Neural cell (in vitro differentiated cells): ENCODE results near the gene PLEKHO2.

Source experiments
- EP300 ChIP-seq: fragments of 450-650 bp; conservative IDR thresholded peaks from 2 replicates; pipeline ENCODE4 v1.6.1; 2014; ENCODE audit warnings: antibody characterized with exemption, mild to moderate bottlenecking, moderate library complexity; ENCODE audit not compliant: poor library complexity, severe bottlenecking
- EZH2 ChIP-seq: fragments of 200-600, 300-800 bp; shearing (Covaris generic), sonication (generic); IDR thresholded peaks from 2 replicates; pipeline ENCODE4 v1.6.1; 2014; ENCODE audit warnings: antibody characterized with exemption, low read length, borderline replicate concordance, mild to moderate bottlenecking; ENCODE audit not compliant: insufficient read depth, poor library complexity, severe bottlenecking
- MXI1 ChIP-seq: fragments of 450-650 bp; conservative IDR thresholded peaks from 2 replicates; pipeline ENCODE4 v1.6.1; 2014; ENCODE audit warnings: antibody characterized with exemption, mild to moderate bottlenecking; ENCODE audit not compliant: poor library complexity, severe bottlenecking
- POLR2AphosphoS5 ChIP-seq: IDR thresholded peaks from 2 replicates; pipeline ENCODE4 v1.6.1; 2012
- SMC3 ChIP-seq: fragments of 450-650 bp; conservative IDR thresholded peaks from 2 replicates; pipeline ENCODE4 v1.6.1; 2014; ENCODE audit warnings: antibody characterized with exemption, mild to moderate bottlenecking, moderate library complexity; ENCODE audit not compliant: poor library complexity
- TAF1 ChIP-seq: IDR thresholded peaks from 2 replicates; pipeline ENCODE4 v1.6.1; 2012; ENCODE audit warnings: low read depth
- TF ChIP-seq, protein P1 (sequence below): fragments of 450-650 bp; IDR thresholded peaks from 2 replicates; pipeline ENCODE4 v1.5.1; 2014; ENCODE audit warnings: antibody characterized with exemption, mild to moderate bottlenecking, moderate library complexity; ENCODE audit not compliant: poor library complexity, severe bottlenecking
- TF ChIP-seq, protein P2 (sequence below): IDR thresholded peaks from 2 replicates; pipeline ENCODE4 v1.6.1; 2012; ENCODE audit warnings: borderline replicate concordance

DNA sequence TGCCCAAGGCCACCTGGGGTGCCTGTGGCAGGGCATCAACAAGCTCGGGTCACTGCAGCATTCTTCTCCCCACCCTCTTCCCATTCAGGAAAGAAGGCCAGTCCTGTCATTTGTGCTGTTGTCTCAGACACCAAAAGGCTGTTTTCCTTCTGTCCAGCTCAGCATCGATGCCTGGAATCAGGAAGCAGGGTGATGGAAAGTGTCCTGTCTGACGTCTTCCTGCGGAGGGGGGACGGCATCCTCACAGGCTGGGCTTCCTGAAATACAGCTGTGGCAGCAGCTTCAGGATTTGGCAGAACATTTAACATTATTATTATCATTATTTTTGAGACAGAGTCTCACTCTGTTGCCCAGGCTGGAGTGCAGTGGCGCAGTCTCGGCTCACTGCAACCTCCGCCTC is 37.0 kb downstream of the PLEKHO2 start:
- TF ChIP-seq, protein P1, sequence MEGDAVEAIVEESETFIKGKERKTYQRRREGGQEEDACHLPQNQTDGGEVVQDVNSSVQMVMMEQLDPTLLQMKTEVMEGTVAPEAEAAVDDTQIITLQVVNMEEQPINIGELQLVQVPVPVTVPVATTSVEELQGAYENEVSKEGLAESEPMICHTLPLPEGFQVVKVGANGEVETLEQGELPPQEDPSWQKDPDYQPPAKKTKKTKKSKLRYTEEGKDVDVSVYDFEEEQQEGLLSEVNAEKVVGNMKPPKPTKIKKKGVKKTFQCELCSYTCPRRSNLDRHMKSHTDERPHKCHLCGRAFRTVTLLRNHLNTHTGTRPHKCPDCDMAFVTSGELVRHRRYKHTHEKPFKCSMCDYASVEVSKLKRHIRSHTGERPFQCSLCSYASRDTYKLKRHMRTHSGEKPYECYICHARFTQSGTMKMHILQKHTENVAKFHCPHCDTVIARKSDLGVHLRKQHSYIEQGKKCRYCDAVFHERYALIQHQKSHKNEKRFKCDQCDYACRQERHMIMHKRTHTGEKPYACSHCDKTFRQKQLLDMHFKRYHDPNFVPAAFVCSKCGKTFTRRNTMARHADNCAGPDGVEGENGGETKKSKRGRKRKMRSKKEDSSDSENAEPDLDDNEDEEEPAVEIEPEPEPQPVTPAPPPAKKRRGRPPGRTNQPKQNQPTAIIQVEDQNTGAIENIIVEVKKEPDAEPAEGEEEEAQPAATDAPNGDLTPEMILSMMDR: no peak
- TF ChIP-seq TAF1 (no peak), EZH2 (no peak), MXI1 (no peak), POLR2AphosphoS5 (no peak), EP300 (no peak), SMC3 (no peak)
- TF ChIP-seq, protein P2, sequence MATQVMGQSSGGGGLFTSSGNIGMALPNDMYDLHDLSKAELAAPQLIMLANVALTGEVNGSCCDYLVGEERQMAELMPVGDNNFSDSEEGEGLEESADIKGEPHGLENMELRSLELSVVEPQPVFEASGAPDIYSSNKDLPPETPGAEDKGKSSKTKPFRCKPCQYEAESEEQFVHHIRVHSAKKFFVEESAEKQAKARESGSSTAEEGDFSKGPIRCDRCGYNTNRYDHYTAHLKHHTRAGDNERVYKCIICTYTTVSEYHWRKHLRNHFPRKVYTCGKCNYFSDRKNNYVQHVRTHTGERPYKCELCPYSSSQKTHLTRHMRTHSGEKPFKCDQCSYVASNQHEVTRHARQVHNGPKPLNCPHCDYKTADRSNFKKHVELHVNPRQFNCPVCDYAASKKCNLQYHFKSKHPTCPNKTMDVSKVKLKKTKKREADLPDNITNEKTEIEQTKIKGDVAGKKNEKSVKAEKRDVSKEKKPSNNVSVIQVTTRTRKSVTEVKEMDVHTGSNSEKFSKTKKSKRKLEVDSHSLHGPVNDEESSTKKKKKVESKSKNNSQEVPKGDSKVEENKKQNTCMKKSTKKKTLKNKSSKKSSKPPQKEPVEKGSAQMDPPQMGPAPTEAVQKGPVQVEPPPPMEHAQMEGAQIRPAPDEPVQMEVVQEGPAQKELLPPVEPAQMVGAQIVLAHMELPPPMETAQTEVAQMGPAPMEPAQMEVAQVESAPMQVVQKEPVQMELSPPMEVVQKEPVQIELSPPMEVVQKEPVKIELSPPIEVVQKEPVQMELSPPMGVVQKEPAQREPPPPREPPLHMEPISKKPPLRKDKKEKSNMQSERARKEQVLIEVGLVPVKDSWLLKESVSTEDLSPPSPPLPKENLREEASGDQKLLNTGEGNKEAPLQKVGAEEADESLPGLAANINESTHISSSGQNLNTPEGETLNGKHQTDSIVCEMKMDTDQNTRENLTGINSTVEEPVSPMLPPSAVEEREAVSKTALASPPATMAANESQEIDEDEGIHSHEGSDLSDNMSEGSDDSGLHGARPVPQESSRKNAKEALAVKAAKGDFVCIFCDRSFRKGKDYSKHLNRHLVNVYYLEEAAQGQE: no peak
